CD4-positive, alpha-beta memory T cell (primary cell): ENCODE data around the gene PUM1. TPM values are rescaled to one million over a fixed set of nuclear protein-coding genes. Genes with fewer than 3 reads are reported as not detected.
A peak's percentile ranks its signal among the peaks of the same experiment; 100 is the strongest.
"Not testable (repeated sequence)": the region's sequence is repeated elsewhere in the genome, so short reads cannot be mapped to it uniquely, and the experiment has no call there.

Experiments used
- CTCF ChIA-PET: fragments of 350-600 bp; sonication (Branson Sonifier 250); formaldehyde crosslinking; loops from one replicate; lab custom pipeline; 2021; ENCODE audit warnings: inconsistent platforms; ENCODE audit not compliant: partially characterized antibody; lab: Charles Lee
- POLR2A ChIA-PET: fragments of 350-600 bp; sonication (Branson Sonifier 250); formaldehyde crosslinking; loops from one replicate; lab custom pipeline; 2021; ENCODE audit not compliant: partially characterized antibody; lab: Charles Lee
- DNase-seq, 5 donors: peaks; one replicate each; pipeline versions ENCODE4 v3.0.0 to v3.0.0-alpha.2; 2020 to 2022; ENCODE audit warnings: mixed read lengths in 1 of 5
- H3K27ac ChIP-seq: one replicate; pipeline ENCODE4 v1.7.0; 2013; ENCODE audit warnings: low read depth, low read length
- H3K27me3 ChIP-seq: 2 replicates; pipeline ENCODE4 v1.7.0; 2013; ENCODE audit warnings: mild to moderate bottlenecking, low read length, moderate library complexity; ENCODE audit not compliant: insufficient read depth
- H3K36me3 ChIP-seq: 2 replicates; pipeline ENCODE4 v1.7.0; 2013; ENCODE audit warnings: mild to moderate bottlenecking, low read length, moderate library complexity; ENCODE audit not compliant: insufficient read depth
- H3K4me1 ChIP-seq: 2 replicates; pipeline ENCODE4 v1.7.0; 2013; ENCODE audit warnings: mild to moderate bottlenecking, low read length, moderate library complexity; ENCODE audit not compliant: insufficient read depth
- H3K4me3 ChIP-seq, 2 donors: one replicate each; pipeline ENCODE4 v1.7.0; 2013; ENCODE audit warnings: low read length in 2 of 2, mild to moderate bottlenecking in 1 of 2
- H3K9me3 ChIP-seq, 2 donors: one replicate each; pipeline ENCODE4 v1.7.0; 2013; ENCODE audit warnings: low read length in 2 of 2, control low read depth in 1 of 2; ENCODE audit not compliant: control insufficient read depth in 1 of 2
- H3K27ac Mint-ChIP-seq, 7 donors: one replicate each; pipeline ENCODE4 v1.8.0; 2020 to 2021; ENCODE audit warnings: mixed read lengths in 7 of 7, mild to moderate bottlenecking in 6 of 7, inconsistent platforms in 3 of 7, moderate library complexity in 3 of 7
- H3K27me3 Mint-ChIP-seq, 2 donors: one replicate each; pipeline ENCODE4 v1.8.0; 2020 to 2021; ENCODE audit warnings: mixed read lengths in 2 of 2
- H3K36me3 Mint-ChIP-seq, 2 donors: one replicate each; pipeline ENCODE4 v1.8.0; 2020 to 2021; ENCODE audit warnings: mixed read lengths in 2 of 2, inconsistent platforms in 1 of 2, mild to moderate bottlenecking in 1 of 2
- H3K4me1 Mint-ChIP-seq, 4 donors: one replicate each; pipeline ENCODE4 v1.8.0; 2020 to 2021; ENCODE audit warnings: mixed read lengths in 4 of 4, mild to moderate bottlenecking in 1 of 4
- H3K4me3 Mint-ChIP-seq, 8 donors: one replicate each; pipeline ENCODE4 v1.8.0; 2020 to 2021; ENCODE audit warnings: mixed read lengths in 8 of 8, mild to moderate bottlenecking in 7 of 8, moderate library complexity in 6 of 8, inconsistent platforms in 3 of 8
- H3K9me3 Mint-ChIP-seq, 8 donors: one replicate each; pipeline ENCODE4 v1.8.0; 2020 to 2021; ENCODE audit warnings: mixed read lengths in 8 of 8, mild to moderate bottlenecking in 5 of 8, inconsistent platforms in 3 of 8, moderate library complexity in 1 of 8
- intact Hi-C: fragments of 100-400 bp; cut with micrococcal nuclease; formaldehyde crosslinking; loops from one replicate; pipeline ENCODE4 v1.15.1; 2023
- polyA plus RNA-seq, 2 donors: library from polyadenylated mRNA; unstranded; fragments of 300-500 nt; fragmentation: Illumina TruSeq; gene quantifications; one replicate each; pipeline ENCODE4 v1.2.3, GENCODE V29; 2021
- total RNA-seq, 2 experiments: library from RNA; stranded (reverse); gene quantifications; one replicate each; pipeline ENCODE4 v1.2.3, GENCODE V29; 2021

Gene PUM1
- total and polyA plus RNA-seq, 4 experiments from 2014 or later = 126 to 164 (median 138) TPM

DNA sequence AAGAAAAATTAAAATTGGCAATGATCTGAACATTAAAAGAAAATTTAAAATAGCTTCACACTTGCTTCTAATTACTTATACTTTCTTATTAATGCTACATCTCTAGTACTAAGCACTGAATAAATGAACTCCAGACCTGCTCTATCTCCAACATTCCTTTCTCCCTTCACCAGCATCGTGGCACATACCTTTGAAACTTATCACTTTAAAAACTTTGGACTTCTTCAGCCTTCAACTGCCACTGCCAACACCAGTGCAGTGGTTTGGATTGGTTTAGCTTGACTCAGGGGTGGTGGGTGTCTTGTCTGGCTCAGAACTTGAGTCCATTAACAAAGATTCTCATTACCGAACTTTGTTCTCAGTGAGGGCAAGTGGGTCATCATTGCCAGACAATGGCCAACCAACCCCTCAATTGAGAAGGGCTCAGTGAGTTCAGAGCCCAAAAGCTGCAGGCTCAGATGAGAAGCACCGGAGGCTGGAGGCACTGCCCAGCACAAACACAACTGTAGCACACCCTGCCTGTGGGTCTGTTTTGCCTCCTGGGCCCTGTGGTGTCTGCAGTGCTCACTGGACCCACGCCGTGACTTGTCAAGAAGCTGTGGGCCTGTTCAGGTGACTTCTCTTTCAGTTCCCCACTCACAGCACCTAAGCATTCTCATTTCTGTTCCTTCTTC is 116.6 kb downstream of the PUM1 start:
- H3K4me1 ChIP-seq, intact Hi-C loops, H3K9me3 Mint-ChIP-seq, POLR2A ChIA-PET, H3K27me3 Mint-ChIP-seq, H3K27ac ChIP-seq, H3K9me3 ChIP-seq, DNase-seq, CTCF ChIA-PET, H3K27me3 ChIP-seq, H3K4me3 ChIP-seq, H3K4me3 Mint-ChIP-seq: not testable (repeated sequence)
- H3K36me3 ChIP-seq = peaks cover 68% of the 10 kb centered on the region
- H3K27ac Mint-ChIP-seq = peak overlapping the region in 4 of 7 donors; percentile 51 to 80 (median 68)
- H3K4me1 Mint-ChIP-seq = peaks cover 8 to 12% (median 10%) of the 10 kb centered on the region in 4 donors
- H3K36me3 Mint-ChIP-seq = peaks cover 57 to 82% of the 10 kb centered on the region in 2 donors

- Histone ChIP-seq H3K36me3 (peaks cover 68% of the 10 kb centered on the region), H3K4me1 (no peaks in the 10 kb centered on the region), H3K27me3 (no peaks in the 10 kb centered on the region), H3K9me3 (no peaks in the 10 kb centered on the region), H3K4me3 (no peak overlapping the region), H3K27ac (no peak overlapping the region)
- Mint-ChIP-seq H3K36me3 (peaks cover 57 to 81% of the 10 kb centered on the region in 2 donors), H3K4me3 (peak overlapping the region in 1 of 8 donors; percentile 31), H3K27me3 (no peaks in the 10 kb centered on the region), H3K27ac (peak overlapping the region in 4 of 7 donors; percentile 36 to 66 (median 56)), H3K9me3 (no peaks in the 10 kb centered on the region), H3K4me1 (peaks cover 8 to 11% (median 10%) of the 10 kb centered on the region in 4 donors)
- POLR2A ChIA-PET = no interaction called here
- no peak for DNase-seq
- intact Hi-C loops = no loop called here
- CTCF ChIA-PET = no interaction called here
These were observed 117.2 kb downstream of the PUM1 start for GRCh38 chr1:30948278-30948677.

DNA sequence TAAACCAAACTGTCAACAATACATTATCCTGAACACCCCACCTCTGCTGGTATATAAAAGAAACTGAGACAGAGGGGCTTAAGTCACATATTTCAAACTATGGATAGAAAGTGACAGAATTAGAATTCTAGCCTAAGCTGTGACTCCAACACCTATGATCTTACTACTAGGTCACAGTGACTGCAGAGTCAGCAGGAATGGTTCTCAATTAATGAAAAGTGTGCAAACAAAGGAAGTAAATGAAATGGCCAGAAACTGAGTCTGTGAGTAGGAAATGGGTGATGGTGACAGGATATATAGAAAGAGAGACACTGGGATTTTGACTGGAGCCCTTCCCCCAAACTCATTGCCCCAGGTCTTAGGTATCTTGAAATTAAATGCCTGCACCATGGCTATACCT is 118.3 kb downstream of the PUM1 start:
- Mint-ChIP-seq H3K9me3 (no peaks in the 10 kb centered on the region), H3K27ac (peak overlapping the region in 1 of 7 donors; percentile 19), H3K27me3 (no peaks in the 10 kb centered on the region), H3K36me3 (peaks cover 48 to 82% of the 10 kb centered on the region in 2 donors), H3K4me3 (no peak overlapping the region), H3K4me1 (peaks cover 5 to 9% (median 7%) of the 10 kb centered on the region in 4 donors)
- ChIA-PET CTCF (no interaction called here), POLR2A (no interaction called here)
- H3K9me3 ChIP-seq = no peaks in the 10 kb centered on the region
- H3K4me3 ChIP-seq = no peak overlapping the region
- no peaks in the 10 kb centered on the region for H3K4me1 ChIP-seq
- intact Hi-C loops = no loop called here
- no peak overlapping the region for H3K27ac ChIP-seq
- no peaks in the 10 kb centered on the region for H3K27me3 ChIP-seq
- H3K36me3 ChIP-seq = peaks cover 68% of the 10 kb centered on the region
- DNase-seq = no peak

GRCh38 chr1:30942326-30942963 is 123.1 kb downstream of the PUM1 start:
- Mint-ChIP-seq H3K36me3 (peaks cover 38 to 73% of the 10 kb centered on the region in 2 donors), H3K4me1 (peaks cover 0 to 1% (median under 1%) of the 10 kb centered on the region in 4 donors), H3K27ac (peak overlapping the region in 1 of 7 donors; percentile 24), H3K4me3 (no peak overlapping the region), H3K27me3 (no peaks in the 10 kb centered on the region), H3K9me3 (no peaks in the 10 kb centered on the region)
- DNase-seq = no peak
- H3K27me3 ChIP-seq = no peaks in the 10 kb centered on the region
- ChIA-PET POLR2A (interaction anchor here (0.7 kb wide), 1 partner anchor 10 kb away, joined by 3 read pairs; no protein-coding TSS in a partner anchor), CTCF (no interaction called here)
- H3K36me3 ChIP-seq = peaks cover 72% of the 10 kb centered on the region
- no peak overlapping the region for H3K27ac ChIP-seq
- intact Hi-C loops = no loop called here
- H3K9me3 ChIP-seq = no peaks in the 10 kb centered on the region
- H3K4me1 ChIP-seq = no peaks in the 10 kb centered on the region
- no peak overlapping the region for H3K4me3 ChIP-seq

DNA sequence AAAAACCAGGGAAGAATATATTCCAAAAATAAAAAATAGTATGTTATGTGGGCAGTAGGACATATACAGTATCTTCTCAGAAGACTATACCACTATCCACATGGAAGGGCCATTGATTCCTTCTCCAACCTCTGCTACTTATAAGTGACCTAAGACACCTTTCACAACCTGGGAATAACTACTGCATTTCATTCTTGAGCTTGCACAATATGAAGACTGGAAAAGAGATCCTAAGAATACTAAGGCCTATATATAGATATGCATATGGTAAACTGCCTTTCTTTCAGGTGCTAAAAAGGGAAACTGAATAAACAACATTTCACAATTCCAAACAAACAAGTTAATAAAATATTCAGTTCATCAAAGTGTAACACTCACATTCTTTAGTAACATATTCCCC is 125.0 kb downstream of the PUM1 start:
- CTCF ChIA-PET = interaction anchor here (1.1 kb wide), 1 partner anchor 12 kb away, joined by 3 read pairs; no protein-coding TSS in a partner anchor
- Mint-ChIP-seq H3K36me3 (peaks cover 49 to 75% of the 10 kb centered on the region in 2 donors), H3K4me3 (no peak overlapping the region)

GRCh38 chr1:30936541-30937171 is 128.9 kb downstream of the PUM1 start:
- peaks cover 55 to 76% of the 10 kb centered on the region in 2 donors for H3K36me3 Mint-ChIP-seq
- ChIA-PET CTCF (no interaction called here), POLR2A (no interaction called here)
- Histone ChIP-seq H3K27ac (no peak overlapping the region), H3K4me3 (no peak overlapping the region), H3K27me3 (no peaks in the 10 kb centered on the region), H3K36me3 (peaks cover 58% of the 10 kb centered on the region), H3K4me1 (no peaks in the 10 kb centered on the region), H3K9me3 (no peaks in the 10 kb centered on the region)
- no peak overlapping the region for H3K4me3 Mint-ChIP-seq
- DNase-seq = no peak
- peak overlapping the region in 2 of 7 donors; percentile 50 to 65 for H3K27ac Mint-ChIP-seq
- no peaks in the 10 kb centered on the region for H3K9me3 Mint-ChIP-seq
- H3K4me1 Mint-ChIP-seq = peaks cover 0 to 3% (median 1%) of the 10 kb centered on the region in 4 donors
- intact Hi-C loops = no loop called here
- H3K27me3 Mint-ChIP-seq = no peaks in the 10 kb centered on the region

More for the DNA sequence above, 125.0 kb downstream of the PUM1 start:
- Histone ChIP-seq H3K4me1 (no peaks in the 10 kb centered on the region), H3K27ac (no peak overlapping the region), H3K27me3 (no peaks in the 10 kb centered on the region), H3K9me3 (no peaks in the 10 kb centered on the region), H3K4me3 (no peak overlapping the region), H3K36me3 (peaks cover 71% of the 10 kb centered on the region)
- H3K27me3 Mint-ChIP-seq = no peaks in the 10 kb centered on the region
- POLR2A ChIA-PET = no interaction called here
- H3K9me3 Mint-ChIP-seq = no peaks in the 10 kb centered on the region
- intact Hi-C loops = no loop called here
- no peak for DNase-seq
- no peaks in the 10 kb centered on the region for H3K4me1 Mint-ChIP-seq
- H3K27ac Mint-ChIP-seq = no peak overlapping the region

GRCh38 chr1:30935758-30936157 is 129.8 kb downstream of the PUM1 start:
- H3K27ac ChIP-seq, H3K4me3 ChIP-seq, intact Hi-C loops, H3K4me1 ChIP-seq, DNase-seq, H3K27ac Mint-ChIP-seq, H3K27me3 Mint-ChIP-seq, POLR2A ChIA-PET, H3K4me3 Mint-ChIP-seq, H3K4me1 Mint-ChIP-seq, H3K27me3 ChIP-seq, CTCF ChIA-PET, H3K9me3 Mint-ChIP-seq, H3K9me3 ChIP-seq: not testable (repeated sequence)
- peaks cover 48 to 74% of the 10 kb centered on the region in 2 donors for H3K36me3 Mint-ChIP-seq
- peaks cover 51% of the 10 kb centered on the region for H3K36me3 ChIP-seq
